Thyroid gland (tissue), 4 donors: ENCODE measurements around the gene PLXNB3. TPM values are rescaled to one million over a fixed set of nuclear protein-coding genes. Genes with fewer than 3 reads are reported as not detected.

Source experiments
- DNase-seq, 2 donors: peaks; one replicate each; pipeline ENCODE4 v3.0.0-alpha.2; 2019
- H3K27ac ChIP-seq, 3 donors: fragments of 200-600 bp; sonication (generic); 1 replicate in 2 of 3; 2 replicates in 1 of 3; pipeline ENCODE4 v1.5.1; 2016 to 2019; ENCODE audit warnings: mild to moderate bottlenecking in 1 of 3, moderate library complexity in 1 of 3
- H3K27me3 ChIP-seq: fragments of 200-600 bp; sonication (generic); one replicate; pipeline ENCODE4 v1.5.1; 2019
- H3K36me3 ChIP-seq, 2 donors: fragments of 200-600 bp; sonication (generic); one replicate each; pipeline ENCODE4 v1.5.1; 2016 to 2019
- H3K4me1 ChIP-seq, 2 donors: fragments of 200-600 bp; sonication (generic); one replicate each; pipeline ENCODE4 v1.5.1; 2017 to 2019
- H3K4me3 ChIP-seq, 3 donors: fragments of 200-600 bp; sonication (generic); replicated peaks in 1 of 3; 1 replicate in 2 of 3; 2 replicates in 1 of 3; pipeline ENCODE4 v1.5.1; 2016; ENCODE audit warnings: mild to moderate bottlenecking in 1 of 3
- H3K9me3 ChIP-seq: fragments of 200-600 bp; sonication (generic); one replicate; pipeline ENCODE4 v1.5.1; 2017
- POLR2A ChIP-seq, 2 donors: fragments of 450-650 bp; IDR thresholded peaks; one replicate each; pipeline ENCODE4 v1.6.1; 2017; ENCODE audit warnings: antibody characterized with exemption in 2 of 2, mild to moderate bottlenecking in 2 of 2, moderate library complexity in 1 of 2
- WGBS, 2 donors: methylation state at CpG; one replicate each; pipeline ENCODE4 v1.1.5; 2017; 5-methylcytosine and 5-hydroxymethylcytosine counted together
- intact Hi-C: fragments of 100-400 bp; cut with DNase I; formaldehyde crosslinking; loops from one replicate; pipeline ENCODE4 v1.15.1; 2023
- total RNA-seq, 4 donors: library from RNA; depleted of rRNA; stranded (reverse); fragments of >200 nt; gene quantifications; one replicate each; pipeline ENCODE4 v1.2.3, GENCODE V29; 2016
- TF ChIP-seq, protein P1 (sequence below), 6 experiments: fragments of 200-600 bp in 3 of 6; fragments of 450-650 bp in 3 of 6; sonication (generic) in 3 of 6; IDR thresholded peaks; one replicate each; pipeline ENCODE4 v1.5.1; 2016 to 2019; ENCODE audit warnings: antibody characterized with exemption in 6 of 6, mild to moderate bottlenecking in 2 of 6, inconsistent platforms in 1 of 6, moderate library complexity in 1 of 6

PLXNB3 gene
- total RNA-seq, 4 donors from 2014 or later: 0.67 to 2.0 (median 1.1) TPM

DNA sequence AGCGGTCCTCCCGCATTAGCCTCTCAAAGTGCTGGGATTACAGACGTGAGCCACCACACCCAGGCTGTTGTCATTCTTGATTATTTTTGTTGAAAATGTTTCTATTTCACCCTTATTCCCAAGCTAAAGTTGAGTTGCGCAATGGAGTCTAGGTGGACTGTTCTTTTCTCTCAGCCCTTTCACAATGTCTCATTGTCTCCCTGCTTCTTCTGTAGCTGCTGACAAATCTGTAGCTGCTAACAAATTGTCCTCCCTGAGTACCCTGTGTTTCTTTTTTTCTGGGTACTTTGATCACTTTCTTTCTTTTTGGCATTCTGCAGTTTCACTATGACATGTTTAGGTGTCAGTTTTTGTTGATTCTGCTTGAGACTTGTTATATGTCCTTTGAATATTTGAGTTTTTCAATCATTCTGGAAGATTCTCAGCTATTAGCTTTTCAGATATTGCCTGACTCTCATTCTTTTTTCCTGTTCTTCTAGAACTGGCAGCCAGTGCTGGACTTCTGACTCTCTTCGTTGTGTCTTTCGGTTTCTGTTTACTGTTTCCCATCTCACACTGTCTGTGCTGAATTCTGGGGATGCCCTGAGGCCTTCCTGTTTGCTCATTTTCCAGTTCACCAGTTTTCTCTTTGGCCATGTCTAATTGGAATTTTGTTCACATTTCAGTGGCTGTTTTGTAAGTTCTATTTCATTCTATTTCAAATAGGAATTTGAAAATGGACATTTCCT is 32.8 kb upstream of the PLXNB3 start:
- no peak for TF ChIP-seq POLR2A (IDR thresholded peaks at IDR 0.05)
- TF ChIP-seq, protein P1, sequence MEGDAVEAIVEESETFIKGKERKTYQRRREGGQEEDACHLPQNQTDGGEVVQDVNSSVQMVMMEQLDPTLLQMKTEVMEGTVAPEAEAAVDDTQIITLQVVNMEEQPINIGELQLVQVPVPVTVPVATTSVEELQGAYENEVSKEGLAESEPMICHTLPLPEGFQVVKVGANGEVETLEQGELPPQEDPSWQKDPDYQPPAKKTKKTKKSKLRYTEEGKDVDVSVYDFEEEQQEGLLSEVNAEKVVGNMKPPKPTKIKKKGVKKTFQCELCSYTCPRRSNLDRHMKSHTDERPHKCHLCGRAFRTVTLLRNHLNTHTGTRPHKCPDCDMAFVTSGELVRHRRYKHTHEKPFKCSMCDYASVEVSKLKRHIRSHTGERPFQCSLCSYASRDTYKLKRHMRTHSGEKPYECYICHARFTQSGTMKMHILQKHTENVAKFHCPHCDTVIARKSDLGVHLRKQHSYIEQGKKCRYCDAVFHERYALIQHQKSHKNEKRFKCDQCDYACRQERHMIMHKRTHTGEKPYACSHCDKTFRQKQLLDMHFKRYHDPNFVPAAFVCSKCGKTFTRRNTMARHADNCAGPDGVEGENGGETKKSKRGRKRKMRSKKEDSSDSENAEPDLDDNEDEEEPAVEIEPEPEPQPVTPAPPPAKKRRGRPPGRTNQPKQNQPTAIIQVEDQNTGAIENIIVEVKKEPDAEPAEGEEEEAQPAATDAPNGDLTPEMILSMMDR (IDR thresholded peaks at IDR 0.05): no peak
- intact Hi-C loops: no loop called here
- Histone ChIP-seq H3K36me3 (no peaks in the 10 kb centered on the region), H3K9me3 (no peaks in the 10 kb centered on the region), H3K4me3 (no peak overlapping the region), H3K4me1 (peaks cover 16 to 20% of the 10 kb centered on the region in 2 donors), H3K27me3 (no peaks in the 10 kb centered on the region), H3K27ac (no peak overlapping the region)
- 92 to 95% methylated on average over 6 of the region's 6 CpGs for WGBS, 2 donors
- no peak for DNase-seq

DNA sequence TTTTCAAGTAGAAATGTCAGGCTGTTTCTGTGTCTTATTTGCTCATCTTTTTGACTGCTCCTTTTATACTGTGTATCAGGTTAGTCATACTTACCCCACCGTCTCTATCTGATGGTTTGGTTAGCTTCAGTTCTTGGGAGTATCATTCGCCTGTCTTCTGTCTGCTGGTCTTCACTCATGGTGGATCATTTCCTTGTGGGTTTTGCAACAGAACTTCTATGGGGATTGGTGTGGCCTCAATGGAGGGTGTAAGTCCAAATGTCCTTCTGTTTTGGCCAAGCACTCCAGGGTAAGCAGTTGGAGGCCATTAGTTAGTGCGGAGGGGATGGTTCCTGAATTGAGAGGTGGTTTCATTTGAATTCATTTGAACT is 32.2 kb upstream of the PLXNB3 start:
- no peak overlapping the region for H3K4me3 ChIP-seq
- no peak overlapping the region for H3K27ac ChIP-seq
- DNase-seq: no peak
- H3K27me3 ChIP-seq: no peaks in the 10 kb centered on the region
- intact Hi-C loops: no loop called here
- TF ChIP-seq POLR2A (IDR thresholded peaks at IDR 0.05): no peak
- TF ChIP-seq, protein P1 (IDR thresholded peaks at IDR 0.05): no peak
- WGBS, 2 donors: 92 to 97% methylated on average over 3 of the region's 3 CpGs
- no peaks in the 10 kb centered on the region for H3K36me3 ChIP-seq
- no peaks in the 10 kb centered on the region for H3K9me3 ChIP-seq
- H3K4me1 ChIP-seq: peaks cover 11 to 15% of the 10 kb centered on the region in 2 donors

DNA sequence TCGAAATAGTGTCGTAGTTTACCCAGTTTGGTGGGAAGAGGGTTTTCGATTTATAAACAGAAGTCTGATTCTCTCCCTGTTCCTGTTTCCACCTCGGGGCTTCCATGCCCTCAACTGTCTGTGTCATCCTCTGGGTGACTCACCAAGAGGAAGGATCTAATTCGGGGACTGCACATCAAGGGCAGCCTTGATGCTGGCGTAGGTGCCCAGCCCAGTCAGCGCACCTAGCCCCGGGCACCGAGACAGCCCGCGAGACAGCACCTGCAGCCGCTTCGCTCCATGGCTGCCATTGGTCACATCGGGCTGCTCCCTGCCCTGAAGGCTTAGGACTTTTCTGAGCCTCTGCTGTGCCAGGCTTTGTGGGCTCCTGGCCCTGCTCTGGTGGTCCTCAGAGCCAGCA is 31.6 kb upstream of the PLXNB3 start:
- Histone ChIP-seq H3K27ac (no peak overlapping the region), H3K9me3 (no peaks in the 10 kb centered on the region), H3K27me3 (no peaks in the 10 kb centered on the region), H3K36me3 (peaks cover 0 to 3% of the 10 kb centered on the region in 2 donors), H3K4me3 (no peak overlapping the region), H3K4me1 (peaks cover 5 to 9% of the 10 kb centered on the region in 2 donors)
- no peak for DNase-seq
- WGBS, 2 donors: 59 to 88% methylated on average over 4 to 8 of the region's 14 CpGs
- intact Hi-C loops: no loop called here
- TF ChIP-seq, protein P1 (IDR thresholded peaks at IDR 0.05): no peak
- TF ChIP-seq POLR2A (IDR thresholded peaks at IDR 0.05): no peak

DNA sequence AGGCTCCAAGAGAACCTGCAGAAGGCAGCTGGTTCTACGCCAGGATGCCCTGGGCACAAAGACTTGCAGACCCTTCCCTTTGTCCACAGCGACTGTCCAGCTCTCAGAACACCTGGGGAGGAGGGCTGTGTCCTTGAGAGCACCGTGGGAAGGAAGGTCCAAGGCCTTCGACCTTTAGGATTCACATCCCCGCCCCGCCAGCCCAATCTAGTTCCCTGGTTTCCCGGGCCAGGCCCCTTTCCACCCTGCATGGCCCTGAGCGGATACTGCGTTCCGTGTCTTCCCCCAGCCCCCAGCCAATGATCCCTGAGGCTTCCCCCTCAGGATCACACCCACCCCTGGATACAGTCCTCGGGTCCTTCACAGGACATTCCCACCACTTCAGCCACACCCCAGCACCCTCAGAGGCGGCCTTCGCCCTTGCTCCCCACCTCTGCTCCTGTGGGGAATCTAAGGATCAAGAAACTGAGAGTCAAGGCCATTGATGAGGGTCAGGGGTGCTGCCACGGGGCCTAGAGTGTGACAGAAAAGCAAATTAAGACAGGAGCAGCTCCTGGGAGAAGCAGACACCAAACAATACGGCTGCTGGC is 30.3 kb upstream of the PLXNB3 start:
- no peak overlapping the region for H3K27ac ChIP-seq
- 83 to 90% methylated on average over 7 of the region's 15 CpGs for WGBS, 2 donors
- DNase-seq: no peak
- no peak overlapping the region for H3K4me3 ChIP-seq
- H3K27me3 ChIP-seq: no peaks in the 10 kb centered on the region
- H3K36me3 ChIP-seq: peaks cover 0 to 3% of the 10 kb centered on the region in 2 donors
- no peaks in the 10 kb centered on the region for H3K4me1 ChIP-seq
- TF ChIP-seq POLR2A (IDR thresholded peaks at IDR 0.05): no peak
- TF ChIP-seq, protein P1 (IDR thresholded peaks at IDR 0.05): no peak
- H3K9me3 ChIP-seq: no peaks in the 10 kb centered on the region
- intact Hi-C loops: no loop called here

DNA sequence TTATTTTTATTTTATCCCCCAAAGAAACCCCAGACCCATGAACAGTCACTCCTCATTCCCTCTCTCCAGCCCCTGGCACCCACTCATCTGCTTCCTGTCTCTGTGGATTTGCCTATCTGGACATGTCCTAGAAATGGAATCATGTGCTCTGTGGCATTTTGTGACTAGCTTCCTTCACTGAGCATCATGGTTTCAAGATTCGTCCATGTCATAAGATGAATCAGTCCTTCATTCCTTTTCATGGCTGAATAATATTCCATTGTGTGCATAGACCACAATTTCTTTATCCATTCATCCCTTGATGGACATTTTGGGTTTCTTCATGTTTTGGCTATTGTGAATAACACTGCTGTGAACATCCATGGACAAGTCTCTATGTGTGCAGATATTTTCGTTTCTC is 29.2 kb upstream of the PLXNB3 start:
- TF ChIP-seq, protein P1 (IDR thresholded peaks at IDR 0.05): no peak
- no peak for TF ChIP-seq POLR2A (IDR thresholded peaks at IDR 0.05)
- no peaks in the 10 kb centered on the region for H3K9me3 ChIP-seq
- H3K27me3 ChIP-seq: no peaks in the 10 kb centered on the region
- no peak overlapping the region for H3K27ac ChIP-seq
- no peak overlapping the region for H3K4me3 ChIP-seq
- H3K36me3 ChIP-seq: peaks cover 0 to 3% of the 10 kb centered on the region in 2 donors
- WGBS, 2 donors: 88 to 97% methylated on average over 2 of the region's 2 CpGs
- intact Hi-C loops: no loop called here
- H3K4me1 ChIP-seq: no peaks in the 10 kb centered on the region
- DNase-seq: no peak
